Mucosa of rectum (tissue), 2 donors: ENCODE results near the gene STK24.
A peak's percentile ranks its signal among the peaks of the same experiment; 100 is the strongest.

Experiments
- H3K27ac ChIP-seq, 2 donors: one replicate each; pipeline ENCODE4 v1.7.0; 2013; ENCODE audit warnings: inconsistent platforms in 2 of 2, low read depth in 2 of 2, low read length in 2 of 2
- H3K27me3 ChIP-seq, 2 donors: one replicate each; pipeline ENCODE4 v1.7.0; 2013; ENCODE audit warnings: low read length in 2 of 2; ENCODE audit not compliant: control insufficient read depth in 2 of 2, insufficient read depth in 2 of 2
- H3K36me3 ChIP-seq, 2 donors: one replicate each; pipeline ENCODE4 v1.7.0; 2013; ENCODE audit warnings: low read length in 2 of 2; ENCODE audit not compliant: control insufficient read depth in 2 of 2, insufficient read depth in 2 of 2
- H3K4me1 ChIP-seq, 2 donors: one replicate each; pipeline ENCODE4 v1.7.0; 2013; ENCODE audit warnings: low read length in 2 of 2, mild to moderate bottlenecking in 1 of 2; ENCODE audit not compliant: control insufficient read depth in 2 of 2, insufficient read depth in 2 of 2
- H3K4me3 ChIP-seq, 2 donors: one replicate each; pipeline ENCODE4 v1.7.0; 2013; ENCODE audit warnings: low read length in 2 of 2
- H3K9ac ChIP-seq, 2 donors: one replicate each; pipeline ENCODE4 v1.7.0; 2013; ENCODE audit warnings: low read length in 2 of 2, low read depth in 1 of 2, mild to moderate bottlenecking in 1 of 2
- H3K9me3 ChIP-seq, 2 donors: one replicate each; pipeline ENCODE4 v1.7.0; 2013; ENCODE audit warnings: low read length in 2 of 2; ENCODE audit not compliant: control insufficient read depth in 2 of 2
- donor health status: healthy.
- donor health status: Normal muscosa, but diverticular disease.

Gene STK24

GRCh38 chr13:98449273-98449672, 127.6 kb downstream of the STK24 start:
- no peaks in the 10 kb centered on the region for H3K27me3 ChIP-seq
- H3K27ac ChIP-seq: peak overlapping the region in 1 of 2 donors; percentile 50
- no peaks in the 10 kb centered on the region for H3K9me3 ChIP-seq
- H3K4me1 ChIP-seq: peaks cover 6 to 7% of the 10 kb centered on the region in 2 donors
- no peak overlapping the region for H3K4me3 ChIP-seq
- no peak overlapping the region for H3K9ac ChIP-seq
- H3K36me3 ChIP-seq: peaks cover 33 to 48% of the 10 kb centered on the region in 2 donors

DNA sequence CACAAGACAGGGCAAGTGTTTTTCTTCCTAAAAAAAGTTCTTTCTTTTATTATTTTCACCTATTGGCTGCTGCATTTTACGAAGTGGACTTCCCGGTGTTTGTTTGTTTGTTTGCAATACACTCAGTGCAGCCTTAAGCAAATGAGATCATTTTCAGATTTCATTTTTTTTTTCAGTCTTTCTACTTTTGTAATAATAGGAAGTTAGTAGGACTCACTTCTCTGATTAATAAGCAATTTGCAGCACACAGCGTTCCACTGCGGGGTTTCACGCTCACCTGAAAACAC, 128.3 kb downstream of the STK24 start:
- peaks cover 33 to 45% of the 10 kb centered on the region in 2 donors for H3K36me3 ChIP-seq
- H3K9me3 ChIP-seq: no peaks in the 10 kb centered on the region
- no peak overlapping the region for H3K4me3 ChIP-seq
- peaks cover 6 to 7% of the 10 kb centered on the region in 2 donors for H3K4me1 ChIP-seq
- no peaks in the 10 kb centered on the region for H3K27me3 ChIP-seq
- H3K9ac ChIP-seq: no peak overlapping the region
- H3K27ac ChIP-seq: no peak overlapping the region

GRCh38 chr13:98447881-98448641, 128.8 kb downstream of the STK24 start:
- Histone ChIP-seq H3K36me3 (peaks cover 30 to 41% of the 10 kb centered on the region in 2 donors), H3K9me3 (no peaks in the 10 kb centered on the region)

DNA sequence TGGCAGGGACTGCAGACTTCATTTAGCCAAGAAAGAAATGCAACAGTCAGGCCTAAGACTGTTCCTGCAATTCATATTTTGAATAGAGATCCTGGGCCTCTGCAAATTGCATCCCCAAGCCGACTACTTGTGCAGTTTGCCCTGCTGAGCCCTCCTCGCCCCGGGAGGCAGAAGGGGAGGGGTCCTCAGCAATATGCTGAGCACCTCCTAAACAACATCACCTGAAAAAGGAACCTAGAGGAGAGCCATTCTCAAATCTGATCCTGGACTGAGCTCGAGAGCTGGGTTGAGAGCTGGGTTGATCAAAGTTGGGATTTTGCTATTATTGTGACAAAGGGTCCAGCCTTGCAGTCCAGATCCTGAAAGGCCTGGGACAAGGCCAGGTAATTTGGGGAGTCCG, 129.8 kb downstream of the STK24 start:
- H3K27ac ChIP-seq: no peak overlapping the region
- H3K4me3 ChIP-seq: no peak overlapping the region
- H3K4me1 ChIP-seq: peaks cover 6 to 7% of the 10 kb centered on the region in 2 donors
- peaks cover 30 to 33% of the 10 kb centered on the region in 2 donors for H3K36me3 ChIP-seq
- H3K9me3 ChIP-seq: no peaks in the 10 kb centered on the region
- H3K9ac ChIP-seq: no peak overlapping the region
- no peaks in the 10 kb centered on the region for H3K27me3 ChIP-seq

More at GRCh38 chr13:98447881-98448641, 128.8 kb downstream of the STK24 start:
- Histone ChIP-seq H3K27me3 (no peaks in the 10 kb centered on the region), H3K4me1 (peaks cover 6 to 7% of the 10 kb centered on the region in 2 donors), H3K9ac (no peak overlapping the region), H3K4me3 (no peak overlapping the region), H3K27ac (no peak overlapping the region)

DNA sequence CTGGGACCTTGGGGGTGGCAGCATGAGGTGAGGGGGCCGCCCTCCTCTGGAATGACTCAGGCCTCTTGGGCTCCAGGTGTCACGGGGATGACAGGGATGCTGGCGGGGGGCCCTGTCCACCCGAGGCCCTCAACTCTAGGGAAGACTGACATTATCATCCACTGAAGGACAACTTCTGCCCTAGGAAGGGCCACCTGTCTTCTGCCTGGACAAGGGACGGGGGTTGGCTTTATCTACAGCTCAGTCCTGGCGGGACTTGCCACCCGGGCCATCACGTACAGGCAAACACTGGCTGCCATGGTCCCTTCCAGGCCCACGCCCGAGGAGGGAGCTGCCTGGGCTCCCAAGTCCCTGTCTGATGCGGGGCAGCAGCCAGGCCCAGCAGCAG, 130.7 kb downstream of the STK24 start:
- H3K27ac ChIP-seq: no peak overlapping the region
- no peaks in the 10 kb centered on the region for H3K9me3 ChIP-seq
- H3K36me3 ChIP-seq: peaks cover 24 to 25% of the 10 kb centered on the region in 2 donors
- H3K4me3 ChIP-seq: no peak overlapping the region
- H3K27me3 ChIP-seq: no peaks in the 10 kb centered on the region
- H3K9ac ChIP-seq: no peak overlapping the region
- H3K4me1 ChIP-seq: peaks cover 6 to 7% of the 10 kb centered on the region in 2 donors

GRCh38 chr13:98445340-98446233, 131.3 kb downstream of the STK24 start:
- Histone ChIP-seq H3K36me3 (peaks cover 19 to 24% of the 10 kb centered on the region in 2 donors), H3K9me3 (no peaks in the 10 kb centered on the region), H3K9ac (peak overlapping the region in 1 of 2 donors; percentile 33), H3K4me1 (peaks cover 6 to 7% of the 10 kb centered on the region in 2 donors), H3K27ac (peak overlapping the region in 1 of 2 donors; percentile 23), H3K27me3 (no peaks in the 10 kb centered on the region), H3K4me3 (no peak overlapping the region)

GRCh38 chr13:98444381-98444780, 132.5 kb downstream of the STK24 start:
- Histone ChIP-seq H3K36me3 (peaks cover 14 to 29% of the 10 kb centered on the region in 2 donors), H3K4me3 (no peak overlapping the region), H3K4me1 (peaks cover 4 to 6% of the 10 kb centered on the region in 2 donors), H3K9me3 (no peaks in the 10 kb centered on the region), H3K27me3 (no peaks in the 10 kb centered on the region), H3K9ac (no peak overlapping the region), H3K27ac (no peak overlapping the region)

- Histone ChIP-seq H3K4me3 (no peak overlapping the region), H3K9ac (no peak overlapping the region), H3K9me3 (no peaks in the 10 kb centered on the region), H3K36me3 (peaks cover 9 to 24% of the 10 kb centered on the region in 2 donors), H3K27ac (no peak overlapping the region), H3K4me1 (peaks cover 4 to 6% of the 10 kb centered on the region in 2 donors), H3K27me3 (no peaks in the 10 kb centered on the region)
Observed at GRCh38 chr13:98443800-98444325, 133.0 kb downstream of the STK24 start.

DNA sequence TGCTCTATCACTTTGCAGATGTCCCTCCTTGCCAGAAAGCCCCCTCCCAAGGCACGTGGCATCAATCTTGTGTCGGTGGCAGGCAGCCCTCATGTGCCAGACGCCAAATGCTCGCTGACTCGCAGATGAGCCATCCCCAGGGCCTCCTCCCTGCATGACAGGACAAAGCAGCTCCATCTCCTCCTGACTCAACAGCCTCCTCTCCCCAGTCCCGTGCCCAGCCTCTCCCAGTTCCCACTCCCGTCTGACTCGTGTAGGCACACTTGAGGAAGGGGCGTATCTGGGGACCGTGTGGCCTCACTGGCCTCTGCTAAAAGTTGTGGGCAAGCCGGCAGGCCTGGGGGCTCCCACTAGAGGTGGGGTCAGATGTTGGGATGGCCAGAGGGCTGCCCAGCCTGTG, 133.6 kb downstream of the STK24 start:
- no peaks in the 10 kb centered on the region for H3K9me3 ChIP-seq
- no peak overlapping the region for H3K27ac ChIP-seq

More for the DNA sequence above, 133.6 kb downstream of the STK24 start:
- H3K36me3 ChIP-seq: peaks cover 5 to 22% of the 10 kb centered on the region in 2 donors
- H3K27me3 ChIP-seq: no peaks in the 10 kb centered on the region
- H3K9ac ChIP-seq: no peak overlapping the region
- H3K4me1 ChIP-seq: peaks cover 4 to 6% of the 10 kb centered on the region in 2 donors
- H3K4me3 ChIP-seq: no peak overlapping the region
